ENCODE results near the gene MYO15B.

GRCh38 chr17:75652341-75652740 lies 64.7 kb downstream of the MYO15B start:
- TF ChIP-seq POLR2AphosphoS5 (IDR thresholded peaks at IDR 0.05; ENCODE audit: low read depth, low read length) = no peak
- no peak for TF ChIP-seq POLR2A (IDR thresholded peaks at IDR 0.05; ENCODE audit: low read depth, low read length)
- no peak for TF ChIP-seq TAF1 (IDR thresholded peaks at IDR 0.05; ENCODE audit: borderline replicate concordance, low read depth, low read length)
